Mesothelial cell of epicardium (in vitro differentiated cells): ENCODE data around the gene GLOD5. TPM values are rescaled to one million over a fixed set of nuclear protein-coding genes. Genes with fewer than 3 reads are reported as not detected.

Experiments used
- DNase-seq, 2 experiments: peaks; one replicate each; pipeline ENCODE4 v3.0.0; 2021; ENCODE audit warnings: low spot score in 2 of 2; ENCODE audit not compliant: unreplicated experiment in 2 of 2
- H3K27ac Mint-ChIP-seq: 2 replicates; pipeline ENCODE4 v1.8.0; 2021; ENCODE audit warnings: mixed read lengths
- H3K27me3 Mint-ChIP-seq: 2 replicates; pipeline ENCODE4 v1.8.0; 2021; ENCODE audit warnings: low read depth, mixed read lengths
- H3K36me3 Mint-ChIP-seq: 2 replicates; pipeline ENCODE4 v1.8.0; 2021; ENCODE audit warnings: mixed read lengths
- H3K4me1 Mint-ChIP-seq: 2 replicates; pipeline ENCODE4 v1.8.0; 2021; ENCODE audit warnings: mixed read lengths
- H3K4me3 Mint-ChIP-seq: 2 replicates; pipeline ENCODE4 v1.8.0; 2021; ENCODE audit warnings: mild to moderate bottlenecking, moderate library complexity, mixed read lengths
- H3K9me3 Mint-ChIP-seq: 2 replicates; pipeline ENCODE4 v1.8.0; 2021; ENCODE audit warnings: mixed read lengths
- total RNA-seq: library from RNA; stranded (reverse); gene quantifications from 3 replicates; pipeline ENCODE4 v1.2.1, GENCODE V29; 2021
- TF ChIP-seq, protein P1 (sequence below): fragments of 200-600 bp; sonication (generic); IDR thresholded peaks from one replicate; pipeline ENCODE4 v1.5.0; 2021; ENCODE audit warnings: antibody characterized with exemption; ENCODE audit not compliant: unreplicated experiment

GLOD5 gene
- total RNA-seq, 1 donor from 2014 or later = not detected

DNA sequence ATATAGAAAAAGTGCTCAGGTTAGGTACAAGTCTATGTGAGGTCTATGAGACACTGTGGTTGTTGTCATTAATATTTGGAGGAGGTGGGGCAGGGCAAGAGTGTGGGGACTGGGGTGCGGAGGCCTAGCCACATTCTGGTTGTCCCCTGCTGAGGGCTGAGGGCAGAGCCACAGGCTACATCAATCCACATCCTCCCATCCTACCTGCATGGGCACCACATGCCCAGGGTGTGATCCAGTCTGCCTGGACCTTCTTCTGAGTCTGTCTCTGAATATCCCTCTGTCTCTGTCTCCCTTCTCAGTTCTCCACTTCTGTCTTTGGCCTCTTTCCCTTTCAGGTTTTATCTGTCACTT is 23.6 kb downstream of the GLOD5 start:
- Mint-ChIP-seq H3K36me3 (no peaks in the 10 kb centered on the region), H3K27ac (no peak overlapping the region), H3K9me3 (peaks cover 11% of the 10 kb centered on the region), H3K4me3 (no peak overlapping the region), H3K27me3 (peaks cover 11% of the 10 kb centered on the region), H3K4me1 (no peaks in the 10 kb centered on the region)
- DNase-seq = no peak
- TF ChIP-seq, protein P1, sequence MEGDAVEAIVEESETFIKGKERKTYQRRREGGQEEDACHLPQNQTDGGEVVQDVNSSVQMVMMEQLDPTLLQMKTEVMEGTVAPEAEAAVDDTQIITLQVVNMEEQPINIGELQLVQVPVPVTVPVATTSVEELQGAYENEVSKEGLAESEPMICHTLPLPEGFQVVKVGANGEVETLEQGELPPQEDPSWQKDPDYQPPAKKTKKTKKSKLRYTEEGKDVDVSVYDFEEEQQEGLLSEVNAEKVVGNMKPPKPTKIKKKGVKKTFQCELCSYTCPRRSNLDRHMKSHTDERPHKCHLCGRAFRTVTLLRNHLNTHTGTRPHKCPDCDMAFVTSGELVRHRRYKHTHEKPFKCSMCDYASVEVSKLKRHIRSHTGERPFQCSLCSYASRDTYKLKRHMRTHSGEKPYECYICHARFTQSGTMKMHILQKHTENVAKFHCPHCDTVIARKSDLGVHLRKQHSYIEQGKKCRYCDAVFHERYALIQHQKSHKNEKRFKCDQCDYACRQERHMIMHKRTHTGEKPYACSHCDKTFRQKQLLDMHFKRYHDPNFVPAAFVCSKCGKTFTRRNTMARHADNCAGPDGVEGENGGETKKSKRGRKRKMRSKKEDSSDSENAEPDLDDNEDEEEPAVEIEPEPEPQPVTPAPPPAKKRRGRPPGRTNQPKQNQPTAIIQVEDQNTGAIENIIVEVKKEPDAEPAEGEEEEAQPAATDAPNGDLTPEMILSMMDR = no peak

- Mint-ChIP-seq H3K4me1 (no peaks in the 10 kb centered on the region), H3K27ac (no peak overlapping the region), H3K4me3 (no peak overlapping the region), H3K36me3 (no peaks in the 10 kb centered on the region), H3K9me3 (peaks cover 11% of the 10 kb centered on the region), H3K27me3 (peaks cover 11% of the 10 kb centered on the region)
- DNase-seq = no peak
- TF ChIP-seq, protein P1 = no peak
Observed at GRCh38 chrX:48785540-48786214, 24.1 kb downstream of the GLOD5 start.

DNA sequence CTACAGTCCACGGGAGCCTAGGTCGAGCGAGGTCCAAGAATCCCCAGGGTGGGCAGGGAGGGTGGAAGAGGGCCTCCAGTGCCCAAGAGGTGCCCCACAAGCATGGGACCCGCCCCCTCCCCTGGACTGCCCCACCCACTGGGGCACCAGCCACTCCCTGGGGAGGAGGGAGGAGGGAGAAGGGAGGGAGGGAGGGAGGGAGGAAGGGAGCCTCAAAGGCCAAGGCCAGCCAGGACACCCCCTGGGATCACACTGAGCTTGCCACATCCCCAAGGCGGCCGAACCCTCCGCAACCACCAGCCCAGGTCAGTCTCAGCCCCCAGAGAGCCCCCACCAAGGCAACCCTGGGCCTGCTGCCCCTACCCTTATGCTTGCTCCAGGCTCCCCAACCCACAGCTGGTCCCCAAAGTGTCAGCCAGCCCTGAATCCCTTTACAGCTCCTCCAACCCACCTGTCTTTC is 24.8 kb downstream of the GLOD5 start, which contains the start of gene GATA1:
TSS of gene GATA1 (plus strand) at position 250 of the 460 bp plus-strand sequence. CDS start 4,520 bp downstream, outside the sequence.
- Mint-ChIP-seq H3K36me3 (no peaks in the 10 kb centered on the region), H3K9me3 (peaks cover 11% of the 10 kb centered on the region), H3K27me3 (peaks cover 11% of the 10 kb centered on the region), H3K4me1 (no peaks in the 10 kb centered on the region), H3K4me3 (no peak within 1 kb of the TSS), H3K27ac (no peak within 1 kb of the TSS)
- TF ChIP-seq, protein P1 = no peak
- DNase-seq = no peak

DNA sequence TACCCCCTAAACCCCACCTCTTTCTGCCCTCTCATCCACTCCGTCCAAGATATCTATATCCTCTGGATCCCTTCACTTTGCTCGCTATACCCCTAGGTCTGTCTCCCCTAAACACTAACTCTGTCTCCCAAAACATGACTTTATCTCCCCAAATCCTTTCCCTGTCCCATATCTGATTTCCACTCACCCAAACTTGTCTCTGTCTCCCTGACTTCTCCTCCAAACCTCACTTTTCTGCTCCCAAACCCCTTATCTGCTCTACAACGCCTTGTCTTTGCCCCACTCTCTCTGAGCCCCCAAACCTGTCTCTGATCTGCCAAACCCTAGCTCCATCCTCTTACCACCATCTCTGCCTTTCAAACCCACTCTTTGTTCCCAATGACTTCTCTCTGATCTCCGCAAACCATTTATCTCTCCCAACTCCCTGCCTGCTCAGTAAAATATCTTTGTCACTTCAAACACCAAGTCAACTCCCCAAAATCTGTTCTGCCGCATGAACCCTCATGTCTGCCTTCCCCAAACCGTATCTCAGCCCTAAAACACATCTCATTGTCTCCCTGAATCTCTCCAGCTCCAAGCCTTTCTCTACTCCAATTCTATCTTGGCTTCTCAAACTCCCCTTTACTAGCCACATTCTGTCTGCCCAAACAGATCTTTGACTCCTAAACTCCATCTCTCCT is 25.4 kb downstream of the GLOD5 start:
- Mint-ChIP-seq H3K27me3 (peaks cover 11% of the 10 kb centered on the region), H3K9me3 (peaks cover 8% of the 10 kb centered on the region), H3K27ac (no peak overlapping the region), H3K4me3 (no peak overlapping the region), H3K36me3 (no peaks in the 10 kb centered on the region), H3K4me1 (no peaks in the 10 kb centered on the region)
- DNase-seq = no peak
- TF ChIP-seq, protein P1 = no peak

DNA sequence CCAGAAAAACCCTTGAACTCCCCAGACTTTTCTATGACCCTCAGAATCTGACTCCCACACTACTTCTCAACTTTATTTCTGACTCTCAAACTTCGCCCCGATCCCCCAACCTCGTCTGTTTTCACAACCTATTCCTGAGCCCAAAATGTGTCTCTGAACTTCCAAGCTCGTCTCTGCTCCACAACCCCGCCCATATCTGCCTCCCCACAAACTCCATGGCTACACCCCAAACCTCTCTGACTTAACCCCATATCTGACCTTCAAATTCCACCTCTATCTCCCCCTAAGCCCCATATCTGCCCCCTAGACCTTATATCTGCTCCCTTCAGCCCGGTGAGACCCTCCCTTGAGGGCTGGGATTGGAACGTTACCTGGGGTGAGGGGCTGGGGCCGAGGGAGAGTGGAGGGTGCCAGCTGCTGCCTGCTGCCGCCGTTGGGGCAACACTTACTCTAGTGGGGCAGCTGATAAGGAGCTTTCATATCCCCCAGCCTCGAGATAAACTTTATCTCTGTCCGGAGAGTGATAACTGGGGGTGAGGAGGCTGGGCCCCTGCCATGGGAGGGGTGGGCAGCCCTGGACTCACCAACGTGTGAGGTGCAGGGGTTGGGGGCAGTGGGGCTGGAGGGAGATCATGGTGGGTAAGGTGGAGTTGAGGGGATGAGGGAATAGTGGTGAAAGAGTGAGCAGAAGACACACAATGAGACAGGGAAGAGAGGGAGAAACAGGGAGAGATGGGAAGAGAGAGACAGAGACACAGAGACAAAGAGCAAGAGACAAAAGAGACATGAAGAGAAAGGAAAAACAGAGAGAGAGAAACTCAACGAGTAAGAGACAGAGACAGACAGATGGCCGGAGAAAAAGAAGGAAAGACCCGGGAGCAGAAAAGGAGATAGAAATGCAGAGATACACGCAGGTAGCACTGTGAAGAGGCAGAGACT is 26.2 kb downstream of the GLOD5 start:
- Mint-ChIP-seq H3K27ac (no peak overlapping the region), H3K4me1 (no peaks in the 10 kb centered on the region), H3K36me3 (no peaks in the 10 kb centered on the region), H3K4me3 (no peak overlapping the region), H3K9me3 (peaks cover 9% of the 10 kb centered on the region), H3K27me3 (peaks cover 11% of the 10 kb centered on the region)
- DNase-seq = no peak
- TF ChIP-seq, protein P1 = no peak
